Stomach (tissue), 4 donors: ENCODE measurements around the gene SYT5.

Source experiments
- CTCF ChIP-seq, 7 experiments: fragments of 450-650 bp in 4 of 7; fragments of 200-600 bp in 3 of 7; sonication (generic) in 3 of 7; IDR thresholded peaks; one replicate each; pipeline ENCODE4 v1.5.1; 2016 to 2019; ENCODE audit warnings: antibody characterized with exemption in 7 of 7, control low read depth in 2 of 7, mild to moderate bottlenecking in 1 of 7
- EP300 ChIP-seq: sonication (generic); formaldehyde crosslinking; IDR thresholded peaks from one replicate; pipeline ENCODE4 v1.6.1; 2017; ENCODE audit warnings: antibody characterized with exemption

- TF ChIP-seq EP300 (no peak), CTCF (IDR thresholded peaks at IDR 0.05) (no peak)
Observed at GRCh38 chr19:55136399-55137102, 43.5 kb downstream of the SYT5 start.
